ENCODE data around the gene SLC9C1.
"Not testable (repeated sequence)": the region's sequence is repeated elsewhere in the genome, so short reads cannot be mapped to it uniquely, and the experiment has no call there.

The SLC9C1 gene

DNA sequence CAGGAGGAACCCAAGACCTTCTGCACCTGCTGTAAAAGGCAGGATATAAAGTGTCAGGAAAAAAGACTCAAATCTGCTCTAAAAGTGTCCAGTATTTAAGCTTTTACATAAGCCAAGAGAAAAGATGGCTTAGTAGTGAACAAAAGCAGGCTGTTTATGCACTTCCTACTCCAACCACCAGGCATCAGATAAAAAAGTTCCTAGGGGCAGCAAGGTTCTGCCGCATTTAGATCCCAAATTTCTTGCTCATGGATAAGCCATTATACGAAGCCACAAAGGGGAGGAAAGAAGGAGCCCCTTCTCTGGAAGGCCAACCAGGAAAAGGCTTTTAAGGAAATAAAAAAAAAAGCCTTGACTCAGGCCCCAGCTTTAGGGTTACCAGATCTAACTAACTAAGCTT is 10.6 kb upstream of the SLC9C1 start:
- DNase-seq = no peak

- no peak for DNase-seq
Measured at GRCh38 chr3:112303764-112304325, 9.8 kb upstream of the SLC9C1 start.

DNA sequence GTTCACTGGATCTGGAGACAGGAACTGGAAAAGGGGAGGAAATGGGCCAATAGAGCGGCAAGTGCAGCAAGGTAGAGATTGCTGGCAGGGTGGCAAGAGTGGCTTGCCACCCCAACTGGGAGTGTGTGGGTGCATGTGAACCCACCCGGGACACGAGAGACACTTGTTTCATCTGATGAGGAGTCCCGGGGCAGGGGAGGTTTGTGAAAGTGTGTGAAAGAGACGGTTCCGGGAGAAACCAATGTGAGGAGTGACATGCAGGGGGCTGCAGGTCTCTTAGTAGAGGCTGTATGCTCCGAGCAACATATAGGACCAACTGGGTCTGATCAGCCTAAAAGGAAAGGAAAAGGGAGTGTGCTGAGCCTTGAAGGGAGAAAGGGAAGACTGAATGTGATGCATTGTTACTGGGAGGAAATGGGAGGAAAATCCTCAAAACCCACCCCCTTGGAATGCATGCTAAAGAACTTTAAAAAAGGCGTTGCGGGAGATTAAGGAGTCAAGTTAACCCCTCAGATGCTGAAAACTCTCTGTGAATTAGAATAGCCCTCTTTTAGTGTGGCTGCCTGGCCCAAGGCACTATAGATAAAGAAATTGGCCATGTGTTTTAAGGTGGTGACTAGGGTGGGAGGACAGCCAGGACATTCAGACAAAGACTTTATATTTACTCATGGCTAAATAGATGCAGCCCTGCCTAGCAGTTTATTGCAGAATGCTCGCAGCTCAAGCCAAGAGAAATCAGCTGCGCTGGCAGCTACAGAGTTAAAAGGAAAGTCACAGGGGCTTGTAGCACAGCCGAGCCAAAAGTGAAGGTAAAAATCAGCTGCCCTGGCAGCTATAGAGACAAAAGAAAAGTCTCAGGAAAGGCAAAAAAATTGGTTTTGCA is 9.1 kb upstream of the SLC9C1 start:
- DNase-seq = no peak

- DNase-seq = no peak
Measured at GRCh38 chr3:112302150-112302830, 8.3 kb upstream of the SLC9C1 start.

DNA sequence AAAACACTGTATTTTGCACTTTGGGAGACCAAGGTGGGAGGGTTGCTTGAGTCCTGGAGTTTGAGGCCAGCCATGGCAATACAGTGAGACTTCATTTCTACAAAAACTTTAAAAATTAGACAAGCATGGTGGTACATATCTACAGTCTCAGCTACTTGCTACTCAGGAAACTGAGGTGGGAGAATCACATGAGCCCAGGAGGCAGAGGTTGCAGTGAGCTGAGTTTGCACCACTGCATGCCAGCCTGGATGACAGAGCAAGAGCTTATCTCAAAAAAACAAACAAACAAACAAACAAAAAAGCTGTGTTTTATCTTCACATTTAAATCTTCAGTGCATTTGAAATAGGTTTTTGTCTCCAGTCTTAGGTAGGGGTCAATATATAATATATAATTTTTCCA is 4.8 kb upstream of the SLC9C1 start:
- DNase-seq = no peak

DNA sequence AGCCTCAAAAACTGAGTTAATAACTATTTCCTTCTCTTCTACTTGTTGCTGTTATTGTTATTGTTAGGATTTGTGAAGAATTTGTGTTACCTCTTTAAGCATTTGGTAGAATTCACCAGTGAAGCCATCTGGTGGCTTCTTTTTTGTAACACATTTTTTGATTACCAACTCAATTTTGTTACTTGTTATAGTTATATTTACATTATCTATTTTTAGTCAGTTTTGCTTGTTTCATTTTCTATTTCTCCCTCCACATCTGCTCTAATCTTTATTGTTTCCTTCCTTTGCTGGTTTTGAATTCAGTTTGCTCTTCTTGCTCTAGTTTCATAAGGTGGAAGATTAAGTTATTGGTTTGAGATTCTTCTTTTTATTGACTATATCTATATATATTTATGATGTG is 3.7 kb upstream of the SLC9C1 start:
- DNase-seq = no peak

DNA sequence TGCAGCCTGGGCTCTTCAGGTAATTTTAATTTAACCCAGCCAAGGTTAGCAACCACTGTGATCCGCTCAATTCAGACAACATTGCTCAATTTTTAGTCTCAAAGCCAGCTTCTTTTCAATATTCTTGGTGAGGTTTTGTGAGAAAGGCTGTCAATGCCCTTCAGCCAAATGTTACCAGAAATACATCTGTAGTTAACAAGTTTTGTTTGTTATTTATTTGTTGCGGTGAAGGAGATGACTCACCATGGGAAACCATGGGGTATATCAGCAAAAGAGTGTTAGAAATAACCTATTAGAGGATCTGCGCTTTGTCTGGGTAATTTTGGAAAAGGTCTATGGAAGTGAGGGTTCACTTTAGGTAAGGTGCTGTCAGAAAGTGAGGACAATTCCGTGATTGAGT is 5.0 kb downstream of the SLC9C1 start:
- DNase-seq = no peak

DNA sequence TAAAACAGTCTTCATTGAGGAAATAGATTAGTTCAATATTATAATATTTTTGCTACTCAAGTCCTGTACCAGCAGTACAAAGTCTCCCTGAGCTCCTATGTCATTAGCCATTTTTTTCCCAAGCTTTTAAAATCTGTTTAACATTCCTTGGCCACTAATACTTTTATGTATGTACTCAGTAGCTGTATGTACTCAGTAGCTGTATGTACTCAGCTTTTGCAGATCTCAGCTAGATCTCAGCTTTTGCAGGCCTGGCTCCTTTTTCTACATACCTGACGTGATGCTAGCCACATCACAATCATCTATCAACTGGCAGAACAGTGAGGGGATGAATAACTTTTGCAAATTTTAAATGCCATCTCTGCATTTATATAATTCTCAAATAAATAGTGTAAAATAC is 13.8 kb downstream of the SLC9C1 start:
- DNase-seq = no peak

DNA sequence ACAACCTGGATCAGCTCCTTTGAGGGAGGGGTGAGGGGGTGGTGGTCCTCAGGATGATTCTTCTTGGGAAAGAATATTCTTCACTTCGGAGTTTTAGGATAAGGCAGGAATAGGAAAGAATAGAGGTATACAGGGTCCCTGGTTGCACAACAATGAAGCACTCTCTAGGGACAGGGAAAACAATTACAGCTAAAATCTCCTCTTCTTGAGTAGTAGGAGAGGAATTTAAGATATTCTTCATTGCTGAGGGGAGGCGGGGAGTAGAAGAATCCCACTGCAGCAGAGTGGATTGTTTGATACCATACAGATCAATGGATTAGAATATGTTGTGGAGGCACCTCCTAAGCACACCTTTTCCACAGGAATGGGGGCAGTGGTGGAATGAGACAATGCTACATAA is 20.5 kb downstream of the SLC9C1 start:
- no peak for DNase-seq

GRCh38 chr3:112261742-112262141 is 32.3 kb downstream of the SLC9C1 start:
- no peak for DNase-seq

DNA sequence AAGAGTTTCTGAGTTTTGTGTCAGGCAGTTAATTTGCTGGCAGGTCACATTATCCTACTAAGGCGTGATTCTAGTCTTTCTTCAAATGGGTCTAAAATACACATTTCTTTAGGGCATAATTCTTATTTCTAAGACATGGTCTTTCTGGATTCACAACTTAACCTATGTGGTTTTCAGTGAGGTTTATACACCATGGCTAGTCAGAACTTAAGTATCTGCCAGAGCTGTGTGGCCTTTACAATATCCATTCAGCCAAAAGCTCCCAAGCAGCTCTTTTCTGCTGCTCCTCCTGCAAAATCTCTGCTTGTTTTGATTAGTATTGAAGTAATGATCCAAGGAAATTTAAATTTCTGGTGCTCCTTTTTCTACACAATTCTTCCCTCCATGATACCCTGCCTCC is 33.5 kb downstream of the SLC9C1 start:
- DNase-seq = no peak

- no peak for DNase-seq
Measured at GRCh38 chr3:112253301-112253971, 40.6 kb downstream of the SLC9C1 start.

DNA sequence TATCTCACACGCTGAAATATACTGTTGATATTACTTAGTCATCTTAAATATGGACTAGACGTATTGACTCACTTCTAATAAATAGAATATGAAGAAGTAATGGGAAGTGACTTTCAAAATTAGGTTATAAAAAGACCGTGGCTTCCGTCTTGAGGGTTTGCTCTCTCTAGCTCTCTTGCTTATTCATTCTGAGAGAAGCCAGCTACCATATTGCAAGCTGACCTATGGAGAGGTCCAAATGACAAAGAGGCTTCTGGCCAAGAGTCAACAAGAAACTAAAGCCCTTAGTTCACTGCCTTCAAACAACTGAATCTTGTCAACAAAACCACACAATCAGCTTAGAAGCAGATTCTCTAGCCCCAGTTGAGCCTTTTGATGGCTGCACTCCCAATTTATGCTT is 46.1 kb downstream of the SLC9C1 start:
- no peak for DNase-seq

DNA sequence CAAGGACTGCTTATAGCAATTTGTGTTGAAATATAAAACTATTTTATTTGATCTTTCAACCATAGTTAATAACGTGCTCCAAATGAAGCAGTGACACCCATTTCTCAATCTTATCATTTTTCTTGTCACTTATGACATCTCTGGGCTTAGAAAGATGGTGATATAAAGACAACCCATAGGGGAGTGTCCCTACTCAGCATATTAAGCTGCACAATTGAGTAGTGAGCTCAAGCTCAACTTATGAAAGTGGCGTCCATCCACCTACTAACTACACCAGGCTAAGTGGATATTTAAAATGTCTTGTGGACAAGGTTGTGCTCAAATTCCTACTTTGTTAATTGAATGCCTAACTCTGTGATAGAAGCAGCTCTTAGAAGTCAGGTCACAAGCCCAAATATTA is 46.7 kb downstream of the SLC9C1 start:
- DNase-seq = no peak

- DNase-seq = no peak
Measured at GRCh38 chr3:112233083-112233482, 60.9 kb downstream of the SLC9C1 start.

GRCh38 chr3:112231727-112232126 is 62.3 kb downstream of the SLC9C1 start:
- no peak for DNase-seq

GRCh38 chr3:112230033-112230432 is 64.0 kb downstream of the SLC9C1 start:
- DNase-seq = no peak

DNA sequence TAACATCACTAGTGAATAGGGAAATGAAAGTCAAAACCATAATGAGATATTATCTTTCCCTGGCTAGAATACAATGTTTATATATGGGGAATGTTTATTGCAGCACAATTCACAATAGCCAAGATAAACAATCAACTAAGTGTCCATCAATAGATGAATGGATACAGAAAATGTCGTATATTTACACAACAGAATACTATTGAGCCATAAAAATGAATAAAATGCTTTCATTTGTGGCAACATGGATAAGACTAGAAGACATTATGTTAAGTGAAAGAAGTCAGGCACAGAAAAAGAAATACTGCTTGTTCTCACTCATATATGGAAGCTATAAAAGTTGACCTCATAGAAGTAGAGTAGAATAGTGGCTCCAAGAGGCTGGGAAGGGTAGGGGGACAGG is 65.2 kb downstream of the SLC9C1 start:
- no peak for DNase-seq

DNA sequence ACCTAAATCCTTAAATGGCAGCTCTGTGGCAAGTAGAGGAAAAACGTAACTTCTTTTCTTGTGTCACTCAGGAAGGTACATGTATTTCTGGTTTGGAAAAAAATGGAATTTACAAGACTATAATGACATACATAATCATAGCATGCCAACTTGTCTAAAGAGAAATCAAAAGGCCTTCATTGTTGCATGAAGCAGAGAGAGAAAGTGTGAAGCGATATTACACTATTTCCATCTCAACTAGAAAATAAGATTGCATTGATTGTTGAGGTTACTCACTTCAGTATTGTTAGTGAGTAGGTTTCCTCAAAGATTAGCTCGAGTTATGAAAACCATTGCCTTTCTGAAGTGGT is 93.7 kb downstream of the SLC9C1 start:
- no peak for DNase-seq

GRCh38 chr3:112199622-112200316 is 94.2 kb downstream of the SLC9C1 start:
- DNase-seq = no peak

DNA sequence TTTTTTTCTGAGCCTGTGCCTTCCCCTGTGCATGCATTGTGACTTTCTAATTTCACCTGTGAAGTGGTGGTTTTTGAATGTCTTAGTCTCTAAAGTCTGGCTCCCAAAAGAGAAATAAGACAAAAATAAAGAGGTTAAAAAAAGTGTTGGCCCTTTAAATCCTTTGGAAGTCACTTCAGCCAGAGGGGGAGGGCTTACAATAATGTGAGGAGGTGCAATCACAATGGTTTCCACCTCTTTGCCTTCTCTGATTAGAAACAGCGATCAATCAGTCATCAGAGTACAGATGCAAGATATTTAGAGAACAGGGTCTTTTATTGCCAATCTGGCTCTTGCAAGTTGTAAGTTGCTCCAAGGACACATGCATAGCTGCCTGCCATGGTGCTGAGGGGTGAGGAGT is 96.9 kb downstream of the SLC9C1 start:
- DNase-seq = no peak

- no peak for DNase-seq
Measured at GRCh38 chr3:112187300-112187699, 106.7 kb downstream of the SLC9C1 start.

DNA sequence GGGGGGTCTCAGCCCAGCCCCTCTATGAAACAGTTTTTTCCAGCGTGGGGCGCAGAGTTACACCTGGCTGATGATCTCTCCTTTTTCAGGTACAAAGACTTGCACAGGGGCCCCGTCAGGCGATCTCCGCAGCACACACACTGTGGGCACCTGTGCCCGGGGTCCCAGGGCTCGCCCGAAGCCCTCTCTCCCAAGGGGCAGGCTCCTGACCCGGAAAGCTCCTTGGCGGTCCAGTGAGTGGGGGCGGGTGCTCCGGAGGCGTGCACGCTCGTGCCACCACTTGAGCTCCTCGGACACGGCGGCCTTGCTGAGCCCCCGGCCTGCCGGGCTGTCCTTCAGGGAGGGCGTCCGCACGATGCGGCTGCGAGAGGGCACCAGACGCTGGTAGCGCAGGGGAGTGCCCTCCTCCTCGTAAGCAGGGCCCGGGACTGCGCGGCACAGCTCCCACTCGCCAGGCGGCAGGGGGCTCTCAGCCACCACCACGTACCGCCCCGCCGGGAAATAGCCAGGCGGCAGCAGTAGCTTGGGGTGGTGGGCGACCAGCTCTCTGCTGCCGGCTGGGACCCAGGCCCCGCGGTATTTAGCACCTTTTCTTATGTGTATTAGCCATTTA is 108.5 kb downstream of the SLC9C1 start:
- DNase-seq = not testable (repeated sequence)

All from activated CD8-positive, alpha-beta memory T cell treated with anti-CD3 and anti-CD28 coated beads for 24 hours (primary cell).